Tibial nerve (tissue), 4 donors: ENCODE results near the gene FAM181A. TPM values are rescaled to one million over a fixed set of nuclear protein-coding genes. Genes with fewer than 3 reads are reported as not detected.
A peak's percentile ranks its signal among the peaks of the same experiment; 100 is the strongest.

Source experiments
- DNase-seq, 2 donors: peaks; one replicate each; pipeline ENCODE4 v3.0.0-alpha.2; 2019; ENCODE audit warnings: low spot score in 2 of 2
- H3K27ac ChIP-seq, 4 donors: fragments of 200-600 bp; sonication (generic) in 3 of 4; one replicate each; pipeline ENCODE4 v1.5.1; 2017 to 2019; ENCODE audit warnings: mild to moderate bottlenecking in 1 of 4
- H3K27me3 ChIP-seq, 2 donors: fragments of 200-600 bp; sonication (generic) in 1 of 2; one replicate each; pipeline versions ENCODE4 v1.5.1 to v1.6.0; 2017 to 2019
- H3K36me3 ChIP-seq, 3 donors: fragments of 200-600 bp; sonication (generic); one replicate each; pipeline ENCODE4 v1.5.1; 2018 to 2019
- H3K4me1 ChIP-seq, 4 donors: fragments of 200-600 bp; sonication (generic) in 3 of 4; one replicate each; pipeline ENCODE4 v1.5.1; 2017 to 2019
- H3K4me3 ChIP-seq, 4 donors: fragments of 200-600 bp; sonication (generic) in 3 of 4; one replicate each; pipeline ENCODE4 v1.5.1; 2017 to 2019; ENCODE audit warnings: mild to moderate bottlenecking in 1 of 4, moderate library complexity in 1 of 4
- H3K9me3 ChIP-seq, 4 donors: fragments of 200-600 bp; sonication (generic) in 3 of 4; one replicate each; pipeline ENCODE4 v1.5.1; 2017 to 2019
- CTCF ChIP-seq, 5 experiments: fragments of 200-600 bp in 3 of 5; fragments of 450-650 bp in 2 of 5; sonication (generic) in 3 of 5; IDR thresholded peaks; one replicate each; pipeline ENCODE4 v1.5.1; 2016 to 2019; ENCODE audit warnings: antibody characterized with exemption in 5 of 5, mild to moderate bottlenecking in 3 of 5, moderate library complexity in 2 of 5
- EP300 ChIP-seq, 2 donors: sonication (generic); formaldehyde crosslinking; IDR thresholded peaks; one replicate each; pipeline ENCODE4 v1.6.1; 2017; ENCODE audit warnings: antibody characterized with exemption in 2 of 2, mild to moderate bottlenecking in 1 of 2
- POLR2A ChIP-seq, 2 donors: fragments of 450-650 bp; IDR thresholded peaks; one replicate each; pipeline ENCODE4 v1.6.1; 2017; ENCODE audit warnings: antibody characterized with exemption in 2 of 2, mild to moderate bottlenecking in 2 of 2, moderate library complexity in 2 of 2
- WGBS, 2 donors: methylation state at CpG; one replicate each; pipeline ENCODE4 v1.1.5; 2018; 5-methylcytosine and 5-hydroxymethylcytosine counted together
- total RNA-seq, 4 donors: library from RNA; depleted of rRNA; stranded (reverse); fragments of >200 nt; gene quantifications; one replicate each; pipeline ENCODE4 v1.1.0, GENCODE V29; 2016

Gene FAM181A
- total RNA-seq, 4 donors from 2014 or later = not detected

GRCh38 chr14:93951635-93952540 is 24.7 kb downstream of the FAM181A start:
- Histone ChIP-seq H3K4me3 (no peak overlapping the region), H3K36me3 (no peaks in the 10 kb centered on the region), H3K4me1 (peaks cover 0 to 6% (median 2%) of the 10 kb centered on the region in 4 donors), H3K9me3 (no peaks in the 10 kb centered on the region), H3K27ac (no peak overlapping the region), H3K27me3 (no peaks in the 10 kb centered on the region)
- no peak for DNase-seq
- 31 to 48% methylated on average over 4 to 5 of the region's 7 CpGs for WGBS, 2 donors
- no peak for TF ChIP-seq POLR2A (IDR thresholded peaks at IDR 0.05)
- TF ChIP-seq EP300 (IDR thresholded peaks at IDR 0.05) = no peak
- no peak for TF ChIP-seq CTCF (IDR thresholded peaks at IDR 0.05)

- no peak for DNase-seq
- H3K4me1 ChIP-seq = peaks cover 0 to 6% (median 2%) of the 10 kb centered on the region in 4 donors
- WGBS, 2 donors = 79 to 94% methylated on average over 3 of the region's 3 CpGs
- H3K4me3 ChIP-seq = no peak overlapping the region
- no peaks in the 10 kb centered on the region for H3K36me3 ChIP-seq
- no peaks in the 10 kb centered on the region for H3K9me3 ChIP-seq
- no peak for TF ChIP-seq CTCF (IDR thresholded peaks at IDR 0.05)
- no peak for TF ChIP-seq EP300 (IDR thresholded peaks at IDR 0.05)
- no peak for TF ChIP-seq POLR2A (IDR thresholded peaks at IDR 0.05)
- no peak overlapping the region for H3K27ac ChIP-seq
- H3K27me3 ChIP-seq = no peaks in the 10 kb centered on the region
Observed at GRCh38 chr14:93952829-93953228, 25.7 kb downstream of the FAM181A start.

GRCh38 chr14:93953263-93953662 is 26.1 kb downstream of the FAM181A start:
- no peak for DNase-seq
- H3K36me3 ChIP-seq = no peaks in the 10 kb centered on the region
- peaks cover 0 to 6% (median 3%) of the 10 kb centered on the region in 4 donors for H3K4me1 ChIP-seq
- 59 to 61% methylated on average over 14 of the region's 14 CpGs for WGBS, 2 donors
- H3K4me3 ChIP-seq = no peak overlapping the region
- TF ChIP-seq EP300 (IDR thresholded peaks at IDR 0.05) (no peak), POLR2A (IDR thresholded peaks at IDR 0.05) (no peak), CTCF (IDR thresholded peaks at IDR 0.05) (no peak)
- no peaks in the 10 kb centered on the region for H3K9me3 ChIP-seq
- H3K27me3 ChIP-seq = no peaks in the 10 kb centered on the region
- H3K27ac ChIP-seq = peak overlapping the region in 1 of 4 donors; percentile 73

GRCh38 chr14:93953739-93954515 is 26.8 kb downstream of the FAM181A start:
- TF ChIP-seq POLR2A (IDR thresholded peaks at IDR 0.05) (no peak), CTCF (IDR thresholded peaks at IDR 0.05) (no peak), EP300 (IDR thresholded peaks at IDR 0.05) (no peak)
- WGBS, 2 donors = 84 to 86% methylated on average over 18 of the region's 18 CpGs
- Histone ChIP-seq H3K36me3 (no peaks in the 10 kb centered on the region), H3K4me1 (peaks cover 0 to 12% (median 3%) of the 10 kb centered on the region in 4 donors), H3K27ac (peak overlapping the region in 1 of 4 donors; percentile 73), H3K4me3 (peak overlapping the region in 1 of 4 donors; percentile 9), H3K9me3 (no peaks in the 10 kb centered on the region), H3K27me3 (no peaks in the 10 kb centered on the region)
- DNase-seq = no peak

GRCh38 chr14:93954516-93954830 is 27.3 kb downstream of the FAM181A start:
- TF ChIP-seq POLR2A (IDR thresholded peaks at IDR 0.05) (no peak), EP300 (IDR thresholded peaks at IDR 0.05) (no peak), CTCF (IDR thresholded peaks at IDR 0.05) (no peak)
- Histone ChIP-seq H3K27me3 (no peaks in the 10 kb centered on the region), H3K27ac (peak overlapping the region in 1 of 4 donors; percentile 73), H3K4me1 (peaks cover 0 to 18% (median 3%) of the 10 kb centered on the region in 4 donors), H3K4me3 (no peak overlapping the region), H3K36me3 (no peaks in the 10 kb centered on the region), H3K9me3 (no peaks in the 10 kb centered on the region)
- DNase-seq = no peak
- WGBS, 2 donors = 75 to 79% methylated on average over 4 of the region's 4 CpGs
